ENCODE measurements around the gene NLRP3. TPM values are rescaled to one million over a fixed set of nuclear protein-coding genes. Genes with fewer than 3 reads are reported as not detected.

NLRP3 gene
- total and polyA plus RNA-seq, 2 of the 13 experiments (the other 11 are each of a cell fraction or from before 2014, with no cell fraction given), result not detected

GRCh38 chr1:247421074-247421473 is 5.1 kb downstream of the NLRP3 start:
- BruUV-seq (replicated peaks), result no TSS peak
- intact Hi-C loops (cut with micrococcal nuclease; ENCODE audit: unreplicated experiment) (no loop called here), in situ Hi-C loops (cut with HindIII; ENCODE audit: extremely low pct_ligation_motif_present, low pct_unique_long_range_greater_than_20kb) (no loop called here)
- Histone ChIP-seq H3K9ac (ENCODE audit: insufficient read depth, low read depth, low read length) (no peak overlapping the region), H3K27me3 (ENCODE audit: control insufficient read depth in 1 of 2, insufficient read depth in 2 of 2, low read length in 2 of 2) (peaks cover 0 to 55% of the 10 kb centered on the region in 2 experiments; a peak in 3 of 5 replicates), H3K36me3 (replicated peaks in 1 of 2; ENCODE audit: control insufficient read depth in 1 of 2, insufficient read depth in 2 of 2, low read length in 2 of 2) (no peaks in the 10 kb centered on the region), H4K20me1 (ENCODE audit: insufficient read depth, low read length) (no peaks in the 10 kb centered on the region), H3K9me3 (ENCODE audit: low read length) (no peaks in the 10 kb centered on the region), H3K4me1 (ENCODE audit: insufficient read depth, low read length) (0 out of 2 replicates have a peak, but pooled peaks cover under 1% of the 10 kb centered on the region), H3K27ac (ENCODE audit: extremely low read length, insufficient read depth, low read length) (no peak overlapping the region), H2AFZ (ENCODE audit: low read length) (no peak overlapping the region), H3K4me3 (replicated peaks in 1 of 3; ENCODE audit: insufficient read depth in 1 of 3, low read depth in 2 of 3, low read length in 3 of 3) (no peak overlapping the region), H3K79me2 (ENCODE audit: insufficient read depth, low read length) (no peaks in the 10 kb centered on the region), H3K4me2 (ENCODE audit: low read depth, low read length) (no peak overlapping the region)
- POLR2A ChIA-PET, result no interaction called here
- CTCF ChIA-PET (ENCODE audit: low intra/inter-chr PET ratio, low total read pairs), result no interaction called here
- no peak for FAIRE-seq
- ATAC-seq, result no peak
- DNase-seq (ENCODE audit: low spot score), result no peak
- TF ChIP-seq CAMTA2 (CRISPR knock-in tag; IDR thresholded peaks at IDR 0.05; ENCODE audit: borderline replicate concordance) (no peak), ZNF18 (CRISPR knock-in tag; IDR thresholded peaks at IDR 0.05; ENCODE audit: insufficient replicate concordance) (no peak), DNMT3B (CRISPR knock-in tag; conservative IDR thresholded peaks at IDR 0.05) (no peak), ZNF510 (CRISPR knock-in tag; IDR thresholded peaks at IDR 0.05; ENCODE audit: low read depth) (no peak), ARID2 (CRISPR knock-in tag; IDR thresholded peaks at IDR 0.05; ENCODE audit: borderline replicate concordance) (no peak), ZNF274 (CRISPR knock-in tag; IDR thresholded peaks at IDR 0.05) (no peak), EEA1 (CRISPR knock-in tag; IDR thresholded peaks at IDR 0.05; ENCODE audit: borderline replicate concordance) (no peak), GTF2F1 (IDR thresholded peaks at IDR 0.05; ENCODE audit: low read length) (no peak), ZSCAN22 (CRISPR knock-in tag; IDR thresholded peaks at IDR 0.05) (no peak), FOXA1 (IDR thresholded peaks at IDR 0.05) (no peak), FOXA1 (CRISPR knock-in tag; IDR thresholded peaks at IDR 0.05) (no peak), NCOA2 (CRISPR knock-in tag; IDR thresholded peaks at IDR 0.05) (no peak), NCOA5 (CRISPR knock-in tag; IDR thresholded peaks at IDR 0.05) (no peak), ZHX2 (IDR thresholded peaks at IDR 0.05; ENCODE audit: low read depth) (no peak), ZHX2 (CRISPR knock-in tag; IDR thresholded peaks at IDR 0.05; ENCODE audit: borderline replicate concordance) (no peak), JUN (CRISPR knock-in tag; IDR thresholded peaks at IDR 0.05) (no peak), TARDBP (CRISPR knock-in tag; IDR thresholded peaks at IDR 0.05) (no peak), CEBPG (CRISPR knock-in tag; IDR thresholded peaks at IDR 0.05) (no peak)
- 30% methylated on average over 2 of the region's 2 CpGs for WGBS (ENCODE audit: low lambda C conversion rate)

All from HepG2 (cell line).